Adrenal gland (tissue), 12 donors: ENCODE measurements around the gene FCF1. TPM values are rescaled to one million over a fixed set of nuclear protein-coding genes. Genes with fewer than 3 reads are reported as not detected.

Experiments used
- DNase-seq, 7 donors: peaks; one replicate each; pipeline ENCODE4 v3.0.0-alpha.2; 2019 to 2020
- H3K27ac ChIP-seq, 5 donors: fragments of 200-600 bp; sonication (generic) in 4 of 5; 1 replicate in 3 of 5; 2 replicates in 2 of 5; pipeline versions ENCODE4 v1.5.1 to v1.8.0; 2016 to 2020; ENCODE audit warnings: mild to moderate bottlenecking in 1 of 5
- H3K27me3 ChIP-seq: fragments of 200-600 bp; 2 replicates; pipeline ENCODE4 v1.8.0; 2021
- H3K36me3 ChIP-seq, 2 donors: fragments of 200-600 bp; replicated peaks in 1 of 2; 1 replicate in 1 of 2; 2 replicates in 1 of 2; pipeline versions ENCODE4 v1.5.1 to v1.8.0; 2018 to 2022
- H3K4me1 ChIP-seq, 2 donors: fragments of 200-600 bp; replicated peaks in 1 of 2; 1 replicate in 1 of 2; 2 replicates in 1 of 2; pipeline versions ENCODE4 v1.5.1 to v1.8.0; 2018 to 2021
- H3K4me3 ChIP-seq, 4 donors: fragments of 200-600 bp; sonication (generic) in 3 of 4; one replicate each; pipeline ENCODE4 v1.5.1; 2016 to 2018
- H3K9me3 ChIP-seq, 3 donors: fragments of 200-600 bp; sonication (generic) in 1 of 3; replicated peaks in 1 of 3; 1 replicate in 2 of 3; 2 replicates in 1 of 3; pipeline versions ENCODE4 v1.5.1 to v1.8.0; 2016 to 2021
- CTCF ChIP-seq, 6 experiments: fragments of 450-650 bp in 4 of 6; fragments of 200-600 bp in 2 of 6; sonication (generic) in 1 of 6; IDR thresholded peaks; 1 replicate in 5 of 6; 2 replicates in 1 of 6; pipeline versions ENCODE4 v1.5.1 to v1.8.0; 2016 to 2021; ENCODE audit warnings: antibody characterized with exemption in 6 of 6, mild to moderate bottlenecking in 2 of 6, moderate library complexity in 1 of 6
- POLR2A ChIP-seq, 2 donors: fragments of 450-650 bp; IDR thresholded peaks; one replicate each; pipeline ENCODE4 v1.6.1; 2017; ENCODE audit warnings: antibody characterized with exemption in 2 of 2, mild to moderate bottlenecking in 2 of 2, moderate library complexity in 1 of 2
- WGBS, 4 donors: extraction: QIAGEN DNeasy Blood & Tissue Kit in 2 of 4; methylation state at CpG; one replicate each; pipeline versions ENCODE4 v1.1.5 to v1.1.7; 2013 to 2017; 5-methylcytosine and 5-hydroxymethylcytosine counted together
- intact Hi-C, 2 donors: fragments of 100-400 bp; cut with DNase I; formaldehyde crosslinking; loops; one replicate each; pipeline versions ENCODE4 v1.14.1 to v1.15.0; 2022 to 2023
- polyA plus RNA-seq, 3 donors: library from polyadenylated mRNA; stranded (reverse); fragments of 200-250 nt in 2 of 3; fragments of 350-450 nt in 1 of 3; fragmentation: Illumina TruSeq in 1 of 3; extraction: RNeasy Lipid Tissue Mini Kit (QIAGEN cat#74804) in 1 of 3; gene quantifications; one replicate each; pipeline ENCODE4 v1.2.3, GENCODE V29; 2013 to 2014
- total RNA-seq, 9 donors: library from RNA; depleted of rRNA in 4 of 9; stranded (reverse); fragments of >200 nt in 4 of 9; fragments of 120-200 nt in 1 of 9; fragmentation: NEBNext Ultra II Directional in 1 of 9; extraction: Animal tissue kit (Norgen Biotek cat#: 25700) in 1 of 9; gene quantifications; one replicate each; pipeline versions ENCODE4 v1.1.0 to v1.2.4, GENCODE V29; 2013 to 2023
- donor health status: healthy with polysubstance abuse.
- donor health status: Bipolar disorder and iron deficiency.
- donor health status: DM: yes; HTN: yes; CAD: no.
- donor health status: DM: no; HTN: no; CAD: no.
- donor health status: DM: no; HTN: no; CAD: no.
- donor health status: DM: yes; HTN: yes; CAD: no.

The FCF1 gene
- total and polyA plus RNA-seq, 12 donors, result 2.9 to 61.4 (median 35.3) TPM

DNA sequence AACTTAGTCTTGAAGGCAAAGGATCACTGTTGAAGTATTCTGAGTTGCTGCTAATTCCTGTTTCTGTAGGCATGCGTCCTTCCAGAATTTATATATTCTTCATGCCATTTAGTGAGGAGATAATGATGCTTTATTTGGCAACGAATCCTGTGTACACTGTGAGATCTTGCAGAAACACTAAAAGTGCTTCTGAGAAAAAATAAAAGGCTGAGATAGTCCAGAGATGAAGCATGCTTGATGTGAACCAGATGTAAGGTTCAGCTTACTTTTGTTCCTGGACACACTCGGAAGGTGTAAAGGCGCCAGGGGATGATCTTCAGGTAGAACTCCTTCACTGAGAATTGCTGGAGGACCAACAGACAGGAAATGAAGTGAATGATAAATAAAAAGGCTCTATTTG, 39.2 kb upstream of the FCF1 start:
- TF ChIP-seq POLR2A (IDR thresholded peaks at IDR 0.05) (no peak), CTCF (IDR thresholded peaks at IDR 0.05) (no peak)
- intact Hi-C loops, result no loop called here
- Histone ChIP-seq H3K27ac (no peak overlapping the region), H3K27me3 (no peaks in the 10 kb centered on the region), H3K4me3 (no peak overlapping the region), H3K4me1 (no peaks in the 10 kb centered on the region), H3K9me3 (no peaks in the 10 kb centered on the region), H3K36me3 (peaks cover 0 to 71% of the 10 kb centered on the region in 2 donors)
- no peak for DNase-seq
- 82 to 89% (median 88%) methylated on average over 4 of the region's 4 CpGs for WGBS, 4 donors

GRCh38 chr14:74675219-74675618, 37.7 kb upstream of the FCF1 start:
- no peak for DNase-seq
- no peak for TF ChIP-seq POLR2A (IDR thresholded peaks at IDR 0.05)
- TF ChIP-seq CTCF (IDR thresholded peaks at IDR 0.05), result no peak
- Histone ChIP-seq H3K27me3 (no peaks in the 10 kb centered on the region), H3K36me3 (peaks cover 0 to 56% of the 10 kb centered on the region in 2 donors), H3K27ac (no peak overlapping the region), H3K4me1 (no peaks in the 10 kb centered on the region), H3K9me3 (no peaks in the 10 kb centered on the region), H3K4me3 (no peak overlapping the region)
- intact Hi-C loops, result no loop called here

DNA sequence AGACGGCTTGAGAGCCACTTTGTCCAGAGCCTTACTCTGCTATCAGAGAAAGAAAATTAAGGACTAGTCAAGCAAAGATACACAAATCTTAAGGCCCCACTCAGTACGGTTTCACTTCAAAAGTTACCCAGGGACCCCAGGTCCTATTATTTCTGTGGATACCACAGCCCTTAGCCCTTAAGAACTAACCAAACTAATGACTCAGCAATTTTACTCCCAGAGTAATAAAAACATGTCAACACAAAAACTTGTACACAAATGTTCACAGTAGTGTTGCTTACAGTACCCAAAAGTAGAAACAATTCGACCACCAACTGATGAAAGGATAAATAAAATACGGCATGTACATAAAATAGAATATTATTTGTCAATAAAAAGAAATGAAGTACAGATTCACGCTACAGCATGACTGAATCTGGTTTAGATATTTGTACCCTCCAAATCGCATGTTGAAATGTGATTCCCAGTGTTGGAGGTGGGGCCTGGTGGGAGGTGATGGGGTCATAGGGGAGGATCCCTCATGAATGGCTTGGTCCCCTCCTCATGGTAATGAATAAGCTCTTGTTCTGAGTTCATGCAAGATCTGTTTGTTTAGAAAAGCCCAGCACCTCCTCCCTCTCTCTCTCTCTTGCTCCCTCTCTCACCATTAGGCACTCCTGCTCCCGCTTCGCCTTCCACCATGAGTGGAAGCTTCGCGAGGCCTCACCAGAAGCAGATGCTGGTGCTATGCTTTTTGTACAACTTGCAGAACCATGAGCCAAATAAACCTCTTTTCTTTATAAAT, 30.6 kb upstream of the FCF1 start:
- DNase-seq, result no peak
- Histone ChIP-seq H3K4me3 (no peak overlapping the region), H3K36me3 (peaks cover 0 to 25% of the 10 kb centered on the region in 2 donors), H3K9me3 (no peaks in the 10 kb centered on the region), H3K27ac (no peak overlapping the region), H3K4me1 (peaks cover 0 to 6% of the 10 kb centered on the region in 2 donors), H3K27me3 (no peaks in the 10 kb centered on the region)
- intact Hi-C loops, result no loop called here
- WGBS, 4 donors, result 88 to 94% (median 91%) methylated on average over 10 of the region's 10 CpGs
- TF ChIP-seq CTCF (IDR thresholded peaks at IDR 0.05), result no peak
- no peak for TF ChIP-seq POLR2A (IDR thresholded peaks at IDR 0.05)

DNA sequence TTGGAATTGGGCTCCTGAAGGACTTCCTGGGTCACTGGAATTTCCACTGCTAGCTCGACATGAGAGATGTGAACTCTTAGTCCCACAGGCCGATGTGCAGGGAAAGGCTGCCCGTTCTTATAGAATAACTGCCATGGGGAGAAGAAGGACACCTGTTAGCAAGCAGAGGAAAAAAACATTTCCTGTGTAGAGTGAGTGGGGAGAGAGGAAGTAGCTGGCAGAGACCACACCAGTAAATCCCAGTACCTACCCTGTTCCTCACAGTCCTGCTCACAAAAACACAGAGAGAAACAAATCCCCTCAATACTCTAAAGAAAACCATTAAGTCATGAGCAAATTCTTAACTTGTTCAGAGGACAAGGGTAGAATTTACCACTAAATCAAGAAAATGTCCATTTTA, 29.5 kb upstream of the FCF1 start:
- 40 to 66% (median 57%) methylated on average over 3 of the region's 3 CpGs for WGBS, 4 donors
- Histone ChIP-seq H3K4me1 (peaks cover 0 to 6% of the 10 kb centered on the region in 2 donors), H3K4me3 (no peak overlapping the region), H3K9me3 (no peaks in the 10 kb centered on the region), H3K27me3 (no peaks in the 10 kb centered on the region), H3K27ac (no peak overlapping the region), H3K36me3 (peaks cover 0 to 22% of the 10 kb centered on the region in 2 donors)
- TF ChIP-seq POLR2A (IDR thresholded peaks at IDR 0.05), result no peak
- TF ChIP-seq CTCF (IDR thresholded peaks at IDR 0.05), result no peak
- DNase-seq, result peak in 2 of 7 donors; percentile 33 to 40
- intact Hi-C loops, result no loop called here
